Colonic mucosa (tissue), 4 donors: Measurements from ENCODE around the gene ERCC2. TPM values are rescaled to one million over a fixed set of nuclear protein-coding genes. Genes with fewer than 3 reads are reported as not detected.

Experiments used
- DNase-seq: peaks from one replicate; pipeline ENCODE4 v3.0.0-alpha.2; 2020
- H3K27ac ChIP-seq: fragments of 200-600 bp; one replicate; pipeline ENCODE4 v1.8.0; 2021
- H3K27me3 ChIP-seq: fragments of 200-600 bp; one replicate; pipeline ENCODE4 v1.8.0; 2021
- H3K36me3 ChIP-seq: fragments of 200-600 bp; one replicate; pipeline ENCODE4 v1.8.0; 2021
- H3K4me1 ChIP-seq: fragments of 200-600 bp; one replicate; pipeline ENCODE4 v1.8.0; 2021; ENCODE audit warnings: mild to moderate bottlenecking
- H3K4me3 ChIP-seq: fragments of 200-600 bp; one replicate; pipeline ENCODE4 v1.8.0; 2021
- H3K9ac ChIP-seq, 2 donors: one replicate each; pipeline ENCODE4 v1.7.0; 2013; ENCODE audit warnings: control low read depth in 2 of 2, low read depth in 2 of 2, low read length in 2 of 2
- H3K9me3 ChIP-seq: fragments of 200-600 bp; one replicate; pipeline ENCODE4 v1.8.0; 2021
- intact Hi-C: fragments of 100-400 bp; cut with DNase I; formaldehyde crosslinking; loops from one replicate; pipeline ENCODE4 v1.14.1; 2022
- total RNA-seq, 2 donors: library from RNA; stranded (reverse); fragmentation: NEBNext Ultra II Directional in 1 of 2; extraction: Animal tissue kit (Norgen Biotek cat#: 25700) in 1 of 2; gene quantifications; one replicate each; pipeline ENCODE4 v1.2.1, GENCODE V29; 2021
- TF ChIP-seq, protein P1 (sequence below): fragments of 200-600 bp; IDR thresholded peaks from one replicate; pipeline ENCODE4 v1.8.0; 2022; ENCODE audit warnings: antibody characterized with exemption, mild to moderate bottlenecking
- donor health status: healthy.
- donor health status: DM: no; HTN: no; CAD: no.
- donor health status: DM: no; HTN: no; CAD: no.

The ERCC2 gene
- total RNA-seq, 2 donors from 2014 or later, result 12.7 to 17.4 TPM

GRCh38 chr19:45324349-45324907 is 45.9 kb downstream of the ERCC2 start:
- Histone ChIP-seq H3K4me1 (no peaks in the 10 kb centered on the region), H3K4me3 (no peak overlapping the region), H3K27me3 (peaks cover 21% of the 10 kb centered on the region), H3K9ac (no peak overlapping the region), H3K36me3 (no peaks in the 10 kb centered on the region), H3K9me3 (no peaks in the 10 kb centered on the region), H3K27ac (no peak overlapping the region)
- TF ChIP-seq, protein P1, sequence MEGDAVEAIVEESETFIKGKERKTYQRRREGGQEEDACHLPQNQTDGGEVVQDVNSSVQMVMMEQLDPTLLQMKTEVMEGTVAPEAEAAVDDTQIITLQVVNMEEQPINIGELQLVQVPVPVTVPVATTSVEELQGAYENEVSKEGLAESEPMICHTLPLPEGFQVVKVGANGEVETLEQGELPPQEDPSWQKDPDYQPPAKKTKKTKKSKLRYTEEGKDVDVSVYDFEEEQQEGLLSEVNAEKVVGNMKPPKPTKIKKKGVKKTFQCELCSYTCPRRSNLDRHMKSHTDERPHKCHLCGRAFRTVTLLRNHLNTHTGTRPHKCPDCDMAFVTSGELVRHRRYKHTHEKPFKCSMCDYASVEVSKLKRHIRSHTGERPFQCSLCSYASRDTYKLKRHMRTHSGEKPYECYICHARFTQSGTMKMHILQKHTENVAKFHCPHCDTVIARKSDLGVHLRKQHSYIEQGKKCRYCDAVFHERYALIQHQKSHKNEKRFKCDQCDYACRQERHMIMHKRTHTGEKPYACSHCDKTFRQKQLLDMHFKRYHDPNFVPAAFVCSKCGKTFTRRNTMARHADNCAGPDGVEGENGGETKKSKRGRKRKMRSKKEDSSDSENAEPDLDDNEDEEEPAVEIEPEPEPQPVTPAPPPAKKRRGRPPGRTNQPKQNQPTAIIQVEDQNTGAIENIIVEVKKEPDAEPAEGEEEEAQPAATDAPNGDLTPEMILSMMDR, result no peak
- DNase-seq, result no peak
- intact Hi-C loops, result no loop called here

- H3K4me3 ChIP-seq, result no peak overlapping the region
- H3K27ac ChIP-seq, result no peak overlapping the region
- H3K9ac ChIP-seq, result no peak overlapping the region
- no peaks in the 10 kb centered on the region for H3K36me3 ChIP-seq
- no peak for DNase-seq
- TF ChIP-seq, protein P1, result no peak
- H3K27me3 ChIP-seq, result peaks cover 21% of the 10 kb centered on the region
- H3K9me3 ChIP-seq, result no peaks in the 10 kb centered on the region
- intact Hi-C loops, result no loop called here
- no peaks in the 10 kb centered on the region for H3K4me1 ChIP-seq
Observed at GRCh38 chr19:45323671-45324081, 46.7 kb downstream of the ERCC2 start.

GRCh38 chr19:45322744-45323281 is 47.6 kb downstream of the ERCC2 start, which contains the start of gene CKM:
TSS of gene CKM (minus strand) at chr19:45322875. CDS start at chr19:45319713, 3,162 bp downstream.
- H3K36me3 ChIP-seq, result no peaks in the 10 kb centered on the region
- no peaks in the 10 kb centered on the region for H3K9me3 ChIP-seq
- peaks cover 21% of the 10 kb centered on the region for H3K27me3 ChIP-seq
- H3K4me1 ChIP-seq, result no peaks in the 10 kb centered on the region
- H3K4me3 ChIP-seq, result no peak within 1 kb of the TSS
- no peak within 1 kb of the TSS for H3K27ac ChIP-seq
- TF ChIP-seq, protein P1, result no peak
- DNase-seq, result no peak
- H3K9ac ChIP-seq, result no peak within 1 kb of the TSS
- intact Hi-C loops, result no loop called here

DNA sequence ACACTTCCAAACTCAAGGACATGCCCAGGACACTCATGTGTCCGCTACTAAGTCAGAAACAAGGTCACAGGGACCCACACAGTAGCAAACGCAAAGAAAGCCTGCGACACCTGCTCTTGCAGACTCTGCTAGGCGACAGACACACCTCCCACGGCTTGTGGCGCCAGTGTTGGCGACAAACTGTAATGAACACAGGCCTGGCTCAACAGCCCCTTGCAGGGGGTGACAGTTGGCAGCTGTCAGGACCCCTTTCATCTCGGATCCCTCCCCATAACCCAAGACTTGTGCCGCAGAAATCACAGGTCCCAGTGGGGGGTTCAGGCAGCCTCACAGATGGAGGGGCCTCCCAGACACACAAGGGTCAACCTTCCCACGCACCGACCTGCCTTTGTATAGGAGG is 48.1 kb downstream of the ERCC2 start:
- Histone ChIP-seq H3K36me3 (no peaks in the 10 kb centered on the region), H3K27ac (no peak overlapping the region), H3K9me3 (no peaks in the 10 kb centered on the region), H3K27me3 (peaks cover 21% of the 10 kb centered on the region), H3K4me3 (no peak overlapping the region), H3K9ac (no peak overlapping the region), H3K4me1 (no peaks in the 10 kb centered on the region)
- intact Hi-C loops, result no loop called here
- DNase-seq, result no peak
- TF ChIP-seq, protein P1, result no peak

- no peak for DNase-seq
- no peak overlapping the region for H3K9ac ChIP-seq
- H3K27me3 ChIP-seq, result peaks cover 21% of the 10 kb centered on the region
- no peak overlapping the region for H3K4me3 ChIP-seq
- H3K36me3 ChIP-seq, result no peaks in the 10 kb centered on the region
- no peak overlapping the region for H3K27ac ChIP-seq
- intact Hi-C loops, result no loop called here
- no peaks in the 10 kb centered on the region for H3K9me3 ChIP-seq
- TF ChIP-seq, protein P1, result no peak
- no peaks in the 10 kb centered on the region for H3K4me1 ChIP-seq
Observed at GRCh38 chr19:45321848-45322247, 48.5 kb downstream of the ERCC2 start.
